Measurements from ENCODE around the gene TEX38.
"Not testable (repeated sequence)": the region's sequence is repeated elsewhere in the genome, so short reads cannot be mapped to it uniquely, and the experiment has no call there.

TEX38 gene

GRCh38 chr1:46671554-46671953 lies at the start of gene TEX38:
TSS of gene TEX38 (plus strand) at chr1:46671854. CDS start at chr1:46671935, 81 bp downstream.
- no peak for DNase-seq

GRCh38 chr1:46621930-46622329 lies 49.7 kb upstream of the TEX38 start:
- DNase-seq = no peak

GRCh38 chr1:46622344-46622743 lies 49.3 kb upstream of the TEX38 start:
- DNase-seq = no peak

- no peak for DNase-seq
Measured at GRCh38 chr1:46623743-46624644, 47.7 kb upstream of the TEX38 start.

- DNase-seq = no peak
Measured at GRCh38 chr1:46630719-46631118, 40.9 kb upstream of the TEX38 start.

- no peak for DNase-seq
Measured at GRCh38 chr1:46635205-46635604, 36.4 kb upstream of the TEX38 start.

- no peak for DNase-seq
Measured at GRCh38 chr1:46637444-46638083, 34.1 kb upstream of the TEX38 start.

- DNase-seq = no peak
Measured at GRCh38 chr1:46638921-46639320, 32.7 kb upstream of the TEX38 start.

GRCh38 chr1:46639547-46639946 lies 32.1 kb upstream of the TEX38 start:
- no peak for DNase-seq

GRCh38 chr1:46642115-46642680 lies 29.5 kb upstream of the TEX38 start:
- no peak for DNase-seq

GRCh38 chr1:46643368-46643775 lies 28.3 kb upstream of the TEX38 start:
- no peak for DNase-seq

GRCh38 chr1:46645815-46646214 lies 25.8 kb upstream of the TEX38 start:
- DNase-seq = no peak

- DNase-seq = no peak
Measured at GRCh38 chr1:46646331-46646730, 25.3 kb upstream of the TEX38 start.

- no peak for DNase-seq
Measured at GRCh38 chr1:46646844-46647243, 24.8 kb upstream of the TEX38 start.

GRCh38 chr1:46647611-46648010 lies 24.0 kb upstream of the TEX38 start:
- DNase-seq = no peak

GRCh38 chr1:46649764-46650163 lies 21.9 kb upstream of the TEX38 start:
- DNase-seq = no peak

- no peak for DNase-seq
Measured at GRCh38 chr1:46650491-46650890, 21.2 kb upstream of the TEX38 start.

GRCh38 chr1:46651152-46651551 lies 20.5 kb upstream of the TEX38 start:
- DNase-seq = not testable (repeated sequence)

- DNase-seq = no peak
Measured at GRCh38 chr1:46652321-46653100, 19.1 kb upstream of the TEX38 start.

GRCh38 chr1:46653405-46653958 lies 18.2 kb upstream of the TEX38 start:
- DNase-seq = no peak

GRCh38 chr1:46654012-46654411 lies 17.6 kb upstream of the TEX38 start:
- DNase-seq = no peak

GRCh38 chr1:46654698-46655097 lies 17.0 kb upstream of the TEX38 start:
- DNase-seq = not testable (repeated sequence)

GRCh38 chr1:46655848-46656247 lies 15.8 kb upstream of the TEX38 start:
- no peak for DNase-seq
